Endothelial cell of umbilical vein (primary cell): ENCODE results near the gene CTSC. TPM values are rescaled to one million over a fixed set of nuclear protein-coding genes. Genes with fewer than 3 reads are reported as not detected.

Experiments used
- BruUV-seq: library from RNA; stranded (reverse); fragments of 400-500 nt; replicated peaks from 2 replicates; lab custom pipeline; 2021; lab: Mats Ljungman, UMichigan
- CTCF ChIA-PET: fragments of 300-600, 350-600 bp; sonication (Branson Sonifier 250); formaldehyde crosslinking; loops from one replicate; lab custom pipeline; 2021; ENCODE audit warnings: antibody characterized with exemption, inconsistent platforms; lab: Charles Lee
- POLR2A ChIA-PET: fragments of 300-600, 350-600 bp; sonication (Branson Sonifier 250); formaldehyde crosslinking; loops from one replicate; lab custom pipeline; 2021; ENCODE audit warnings: antibody characterized with exemption, inconsistent platforms; lab: Charles Lee
- DNase-seq: peaks from one replicate; pipeline ENCODE4 v3.0.0-alpha.2; 2011; ENCODE audit warnings: low read depth, low spot score
- FAIRE-seq: peaks from 2 replicates; lab custom pipeline; 2011; peaks lifted over from hg19 to GRCh38; lab: Jason Lieb, UNC
- H2AFZ ChIP-seq: 2 replicates; pipeline ENCODE4 v1.6.0; 2012; ENCODE audit warnings: low read depth, low read length, control low read depth, inconsistent platforms
- H3K27ac ChIP-seq: 2 replicates; pipeline ENCODE4 v1.5.1; 2011; ENCODE audit warnings: low read depth, mild to moderate bottlenecking, control low read depth, low read length, moderate library complexity; ENCODE audit not compliant: insufficient read depth
- H3K27me3 ChIP-seq, 2 experiments: 2 replicates each; pipeline versions ENCODE4 v1.6.0 to v1.6.1; 2011; ENCODE audit warnings: low read length in 2 of 2, mixed read lengths in 1 of 2; ENCODE audit not compliant: control insufficient read depth in 2 of 2, insufficient read depth in 2 of 2
- H3K36me3 ChIP-seq, 2 experiments: 2 replicates in 1 of 2; 3 replicates in 1 of 2; pipeline ENCODE4 v1.5.1; 2011; ENCODE audit warnings: low read length in 2 of 2, mild to moderate bottlenecking in 1 of 2, moderate library complexity in 1 of 2; ENCODE audit not compliant: control insufficient read depth in 2 of 2, insufficient read depth in 2 of 2; ENCODE audit errors: extremely low read depth in 1 of 2
- H3K4me1 ChIP-seq: 3 replicates; pipeline ENCODE4 v1.5.1; 2011; ENCODE audit warnings: mild to moderate bottlenecking, low read length; ENCODE audit not compliant: control insufficient read depth, insufficient read depth; ENCODE audit errors: extremely low read depth
- H3K4me2 ChIP-seq: 2 replicates; pipeline ENCODE4 v1.6.1; 2011; ENCODE audit warnings: low read length, control low read depth, mixed read lengths; ENCODE audit not compliant: insufficient read depth
- H3K4me3 ChIP-seq, 3 experiments: fragments of 200-600 bp in 1 of 3; sonication (generic), shearing (Covaris generic) in 1 of 3; replicated peaks in 1 of 3; 2 replicates each; pipeline ENCODE4 v1.5.1; 2011 to 2016; ENCODE audit warnings: control low read depth in 3 of 3, low read length in 3 of 3, mild to moderate bottlenecking in 2 of 3, inconsistent platforms in 1 of 3, low read depth in 1 of 3, moderate library complexity in 1 of 3; ENCODE audit not compliant: insufficient read depth in 1 of 3
- H3K79me2 ChIP-seq: 2 replicates; pipeline ENCODE4 v1.6.0; 2012; ENCODE audit warnings: low read length, inconsistent platforms; ENCODE audit not compliant: control insufficient read depth, insufficient read depth
- H3K9ac ChIP-seq: replicated peaks from 2 replicates; pipeline ENCODE3; 2011; ENCODE audit warnings: low read length, control low read depth; ENCODE audit not compliant: insufficient read depth; ENCODE audit errors: extremely low read depth
- H3K9me1 ChIP-seq: replicated peaks from 3 replicates; pipeline ENCODE4 v1.6.0; 2011; ENCODE audit warnings: mild to moderate bottlenecking, low read length; ENCODE audit not compliant: control insufficient read depth, insufficient read depth; ENCODE audit errors: extremely low read depth
- H3K9me3 ChIP-seq: replicated peaks from 2 replicates; pipeline ENCODE4 v1.5.1; 2012; ENCODE audit warnings: low read length, inconsistent platforms; ENCODE audit not compliant: control insufficient read depth, insufficient read depth
- H4K20me1 ChIP-seq: replicated peaks from 2 replicates; pipeline ENCODE3; 2011; ENCODE audit warnings: mild to moderate bottlenecking, low read length; ENCODE audit not compliant: control insufficient read depth, insufficient read depth; ENCODE audit errors: extremely low read depth
- EZH2 ChIP-seq: IDR thresholded peaks from 2 replicates; pipeline ENCODE4 v1.6.1; 2012; ENCODE audit warnings: borderline replicate concordance, low read depth, mild to moderate bottlenecking, moderate library complexity, low read length, inconsistent platforms; ENCODE audit not compliant: severe bottlenecking
- FOS ChIP-seq: IDR thresholded peaks from 2 replicates; pipeline ENCODE4 v1.6.1; 2011; ENCODE audit warnings: mild to moderate bottlenecking, low read length, moderate library complexity, borderline replicate concordance; ENCODE audit not compliant: insufficient read depth
- GATA2 ChIP-seq: IDR thresholded peaks from 2 replicates; pipeline ENCODE4 v1.7.0; 2011; ENCODE audit warnings: low read depth, mild to moderate bottlenecking, moderate library complexity, mixed read lengths, low read length; ENCODE audit not compliant: insufficient read length, insufficient read depth
- JUN ChIP-seq: IDR thresholded peaks from 2 replicates; pipeline ENCODE4 v1.6.1; 2011; ENCODE audit warnings: borderline replicate concordance, low read depth; ENCODE audit not compliant: insufficient read length, insufficient read depth
- MYC ChIP-seq: IDR thresholded peaks from one replicate; pipeline ENCODE4 v1.6.1; 2011; ENCODE audit warnings: mild to moderate bottlenecking, low read depth, low read length
- POLR2A ChIP-seq: IDR thresholded peaks from 2 replicates; pipeline ENCODE4 v1.6.1; 2012; ENCODE audit warnings: low read depth, mild to moderate bottlenecking, control low read depth, low read length
- POLR2AphosphoS5 ChIP-seq: IDR thresholded peaks from 2 replicates; pipeline ENCODE4 v1.6.1; 2012; ENCODE audit warnings: low read depth, mild to moderate bottlenecking, control low read depth, low read length, moderate library complexity; ENCODE audit not compliant: insufficient read depth
- dilution Hi-C: fragments of 300-500 bp; cut with MboI; formaldehyde crosslinking; loops from one replicate; pipeline ENCODE4 v1.15.0; 2019; ENCODE audit warnings: low sequenced_read_pairs; ENCODE audit not compliant: extremely low pct_ligation_motif_present
- intact Hi-C: fragments of 100-400 bp; cut with micrococcal nuclease; formaldehyde crosslinking; loops from one replicate; pipeline ENCODE4 v1.10.0; 2022
- polyA plus RNA-seq, 4 experiments: library from polyadenylated mRNA; depleted of rRNA in 3 of 4; stranded (reverse) in 3 of 4; unstranded in 1 of 4; fragments of >200 nt; gene quantifications; 2 replicates each; pipeline versions ENCODE4 v1.2.1 to v1.2.3, GENCODE V29; 2011 to 2012; ENCODE audit warnings: missing spikeins in 1 of 4
- total RNA-seq: library from RNA; stranded (reverse); gene quantifications from 2 replicates; pipeline ENCODE4 v1.2.3, GENCODE V29; 2021
- TF ChIP-seq, protein P1 (sequence below), 2 donors: IDR thresholded peaks; 1 replicate in 1 of 2; 2 replicates in 1 of 2; pipeline ENCODE4 v1.5.1; 2011; ENCODE audit warnings: low read length in 2 of 2, mild to moderate bottlenecking in 2 of 2, moderate library complexity in 2 of 2, control low read depth in 1 of 2, inconsistent platforms in 1 of 2, low read depth in 1 of 2; ENCODE audit not compliant: insufficient read depth in 1 of 2; ENCODE audit errors: extremely low read depth in 1 of 2

Gene CTSC
- total and polyA plus RNA-seq, 2 donors (not counting 3 experiments of a cell fraction or from before 2014, with no cell fraction given) = 130 to 186 TPM

DNA sequence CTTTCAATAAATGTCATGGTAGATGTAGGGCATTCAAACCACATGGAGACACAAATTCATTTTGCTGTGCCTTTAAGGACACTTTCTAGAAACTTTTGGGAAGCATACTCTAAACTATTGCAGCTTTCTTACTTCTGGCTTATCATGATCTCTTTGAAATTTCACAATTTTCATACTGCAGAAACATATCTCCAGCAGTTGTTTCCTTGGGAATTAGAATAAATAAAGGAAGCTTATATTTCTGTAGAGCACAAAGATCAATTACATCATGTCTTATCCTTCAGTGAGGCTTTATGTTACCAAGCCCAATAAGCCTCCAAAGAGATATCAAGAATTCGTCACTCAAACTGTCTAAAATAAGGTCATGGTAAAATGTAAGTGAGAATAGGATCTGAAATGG lies 87.8 kb downstream of the CTSC start:
- Histone ChIP-seq H3K36me3 (no peaks in the 10 kb centered on the region), H3K9me3 (no peaks in the 10 kb centered on the region), H3K4me2 (no peak overlapping the region), H3K4me1 (no peaks in the 10 kb centered on the region), H3K27me3 (no peaks in the 10 kb centered on the region), H2AFZ (no peak overlapping the region), H3K27ac (no peak overlapping the region), H3K9ac (no peak overlapping the region), H3K79me2 (no peaks in the 10 kb centered on the region), H3K9me1 (no peaks in the 10 kb centered on the region), H4K20me1 (no peaks in the 10 kb centered on the region), H3K4me3 (no peak overlapping the region)
- dilution Hi-C loops (no loop called here), intact Hi-C loops (no loop called here)
- TF ChIP-seq POLR2A (no peak), EZH2 (no peak), GATA2 (no peak), MYC (no peak), JUN (no peak), FOS (no peak), POLR2AphosphoS5 (no peak)
- TF ChIP-seq, protein P1, sequence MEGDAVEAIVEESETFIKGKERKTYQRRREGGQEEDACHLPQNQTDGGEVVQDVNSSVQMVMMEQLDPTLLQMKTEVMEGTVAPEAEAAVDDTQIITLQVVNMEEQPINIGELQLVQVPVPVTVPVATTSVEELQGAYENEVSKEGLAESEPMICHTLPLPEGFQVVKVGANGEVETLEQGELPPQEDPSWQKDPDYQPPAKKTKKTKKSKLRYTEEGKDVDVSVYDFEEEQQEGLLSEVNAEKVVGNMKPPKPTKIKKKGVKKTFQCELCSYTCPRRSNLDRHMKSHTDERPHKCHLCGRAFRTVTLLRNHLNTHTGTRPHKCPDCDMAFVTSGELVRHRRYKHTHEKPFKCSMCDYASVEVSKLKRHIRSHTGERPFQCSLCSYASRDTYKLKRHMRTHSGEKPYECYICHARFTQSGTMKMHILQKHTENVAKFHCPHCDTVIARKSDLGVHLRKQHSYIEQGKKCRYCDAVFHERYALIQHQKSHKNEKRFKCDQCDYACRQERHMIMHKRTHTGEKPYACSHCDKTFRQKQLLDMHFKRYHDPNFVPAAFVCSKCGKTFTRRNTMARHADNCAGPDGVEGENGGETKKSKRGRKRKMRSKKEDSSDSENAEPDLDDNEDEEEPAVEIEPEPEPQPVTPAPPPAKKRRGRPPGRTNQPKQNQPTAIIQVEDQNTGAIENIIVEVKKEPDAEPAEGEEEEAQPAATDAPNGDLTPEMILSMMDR (IDR thresholded peaks at IDR 0.05; ENCODE audit: extremely low read depth in 1 of 2, insufficient read depth in 1 of 2, low read depth in 1 of 2, low read length in 2 of 2) = no peak
- DNase-seq (no peak), FAIRE-seq (no peak)
- CTCF ChIA-PET = no interaction called here
- no TSS peak for BruUV-seq
- POLR2A ChIA-PET = no interaction called here
